Right kidney (tissue), 1 donor: ENCODE results near the gene ATP11C.
"Not testable (repeated sequence)": the region's sequence is repeated elsewhere in the genome, so short reads cannot be mapped to it uniquely, and the experiment has no call there.

Experiments used
- DNase-seq: peaks from one replicate; pipeline ENCODE4 v3.0.0-alpha.2; 2016

Gene ATP11C

GRCh38 chrX:139851730-139852129 lies 81.1 kb downstream of the ATP11C start:
- no peak for DNase-seq

- DNase-seq: no peak
Measured at GRCh38 chrX:139850968-139851367, 81.9 kb downstream of the ATP11C start.

GRCh38 chrX:139844884-139845283 lies 88.0 kb downstream of the ATP11C start:
- DNase-seq: no peak

- DNase-seq: no peak
Measured at GRCh38 chrX:139844163-139844562, 88.7 kb downstream of the ATP11C start.

- DNase-seq: no peak
Measured at GRCh38 chrX:139842326-139843185, 90.3 kb downstream of the ATP11C start.

- not testable (repeated sequence) for DNase-seq
Measured at GRCh38 chrX:139836335-139836734, 96.5 kb downstream of the ATP11C start.

GRCh38 chrX:139834879-139835278 lies 98.0 kb downstream of the ATP11C start:
- no peak for DNase-seq

- no peak for DNase-seq
Measured at GRCh38 chrX:139832718-139833309, 100.0 kb downstream of the ATP11C start.

GRCh38 chrX:139831675-139832456 lies 101.0 kb downstream of the ATP11C start:
- peak; percentile 9 for DNase-seq

GRCh38 chrX:139831017-139831416 lies 101.8 kb downstream of the ATP11C start:
- no peak for DNase-seq

- DNase-seq: no peak
Measured at GRCh38 chrX:139828830-139829229, 104.0 kb downstream of the ATP11C start.

- no peak for DNase-seq
Measured at GRCh38 chrX:139828033-139828432, 104.8 kb downstream of the ATP11C start.

GRCh38 chrX:139826065-139827044 lies 106.5 kb downstream of the ATP11C start:
- no peak for DNase-seq

GRCh38 chrX:139825618-139826017 lies 107.2 kb downstream of the ATP11C start:
- no peak for DNase-seq

GRCh38 chrX:139823806-139824205 lies 109.0 kb downstream of the ATP11C start:
- no peak for DNase-seq

- DNase-seq: no peak
Measured at GRCh38 chrX:139820358-139820984, 112.4 kb downstream of the ATP11C start.

GRCh38 chrX:139816204-139816603 lies 116.6 kb downstream of the ATP11C start:
- no peak for DNase-seq

- no peak for DNase-seq
Measured at GRCh38 chrX:139815771-139816170, 117.1 kb downstream of the ATP11C start.

- no peak for DNase-seq
Measured at GRCh38 chrX:139811942-139812629, 120.8 kb downstream of the ATP11C start.

- no peak for DNase-seq
Measured at GRCh38 chrX:139804482-139804881, 128.4 kb downstream of the ATP11C start.

- no peak for DNase-seq
Measured at GRCh38 chrX:139803224-139803623, 129.6 kb downstream of the ATP11C start.
